Keratinocyte (primary cell): Measurements from ENCODE around the gene BPTF. TPM values are rescaled to one million over a fixed set of nuclear protein-coding genes. Genes with fewer than 3 reads are reported as not detected.

Experiments used
- DNase-seq: peaks from one replicate; pipeline ENCODE4 v3.0.0-alpha.2; 2011; ENCODE audit warnings: low read depth, missing footprints, low spot score
- FAIRE-seq: peaks from 2 replicates; lab custom pipeline; 2011; peaks lifted over from hg19 to GRCh38; lab: Jason Lieb, UNC
- H2AFZ ChIP-seq: 2 replicates; pipeline ENCODE4 v1.6.0; 2012; ENCODE audit warnings: low read length, control low read depth, inconsistent platforms; ENCODE audit not compliant: control insufficient read depth
- H3K27ac ChIP-seq: 2 replicates; pipeline ENCODE4 v1.5.1; 2011; ENCODE audit warnings: low read length; ENCODE audit not compliant: control insufficient read depth, insufficient read depth
- H3K27me3 ChIP-seq: 3 replicates; pipeline ENCODE4 v1.6.0; 2011; ENCODE audit warnings: low read length; ENCODE audit not compliant: control insufficient read depth, insufficient read depth; ENCODE audit errors: extremely low read depth
- H3K36me3 ChIP-seq, 2 experiments: 2 replicates in 1 of 2; 3 replicates in 1 of 2; pipeline ENCODE4 v1.5.1; 2011; ENCODE audit warnings: low read length in 2 of 2, mild to moderate bottlenecking in 1 of 2; ENCODE audit not compliant: control insufficient read depth in 2 of 2, insufficient read depth in 2 of 2; ENCODE audit errors: extremely low read depth in 1 of 2
- H3K4me1 ChIP-seq: 3 replicates; pipeline ENCODE4 v1.5.1; 2011; ENCODE audit warnings: low read length; ENCODE audit not compliant: control insufficient read depth, insufficient read depth; ENCODE audit errors: extremely low read depth
- H3K4me2 ChIP-seq: 3 replicates; pipeline ENCODE4 v1.6.0; 2011; ENCODE audit warnings: low read depth, low read length; ENCODE audit not compliant: control insufficient read depth, insufficient read depth; ENCODE audit errors: extremely low read depth
- H3K4me3 ChIP-seq, 3 experiments: fragments of 200-600 bp in 1 of 3; sonication (generic) in 1 of 3; 2 replicates in 2 of 3; 3 replicates in 1 of 3; pipeline ENCODE4 v1.5.1; 2011 to 2016; ENCODE audit warnings: low read length in 3 of 3, mild to moderate bottlenecking in 3 of 3, control low read depth in 2 of 3, inconsistent platforms in 1 of 3, low read depth in 1 of 3, mixed read lengths in 1 of 3, mixed run types in 1 of 3, moderate library complexity in 1 of 3; ENCODE audit not compliant: control insufficient read depth in 2 of 3, insufficient read depth in 2 of 3; ENCODE audit errors: extremely low read depth in 1 of 3
- H3K79me2 ChIP-seq: 2 replicates; pipeline ENCODE4 v1.6.0; 2012; ENCODE audit warnings: low read length; ENCODE audit not compliant: control insufficient read depth, insufficient read depth
- H3K9ac ChIP-seq: 3 replicates; pipeline ENCODE4 v1.6.0; 2011; ENCODE audit warnings: low read length; ENCODE audit not compliant: control insufficient read depth, insufficient read depth; ENCODE audit errors: extremely low read depth
- H3K9me1 ChIP-seq: 3 replicates; pipeline ENCODE4 v1.6.0; 2011; ENCODE audit warnings: low read length; ENCODE audit not compliant: control insufficient read depth, insufficient read depth; ENCODE audit errors: extremely low read depth
- H3K9me3 ChIP-seq: 2 replicates; pipeline ENCODE4 v1.5.1; 2012; ENCODE audit warnings: low read depth, low read length; ENCODE audit not compliant: control insufficient read depth
- H4K20me1 ChIP-seq: 3 replicates; pipeline ENCODE4 v1.6.0; 2011; ENCODE audit warnings: low read length; ENCODE audit not compliant: control insufficient read depth, insufficient read depth; ENCODE audit errors: extremely low read depth
- CTCF ChIP-seq, 3 experiments: IDR thresholded peaks in 1 of 3; conservative IDR thresholded peaks in 1 of 3; optimal IDR thresholded peaks in 1 of 3; 2 replicates in 2 of 3; 3 replicates in 1 of 3; pipeline versions ENCODE3 to v1.5.1; 2011; ENCODE audit warnings: low read length in 3 of 3, mild to moderate bottlenecking in 3 of 3, moderate library complexity in 2 of 3, control low read depth in 1 of 3, inconsistent platforms in 1 of 3; ENCODE audit not compliant: insufficient read depth in 2 of 3; ENCODE audit errors: extremely low read depth in 1 of 3
- EZH2 ChIP-seq: IDR thresholded peaks from one replicate; pipeline ENCODE4 v1.6.1; 2012; ENCODE audit warnings: inconsistent platforms, mild to moderate bottlenecking, low read length, moderate library complexity
- dilution Hi-C: fragments of 300-500 bp; cut with MboI; formaldehyde crosslinking; loops from one replicate; pipeline ENCODE4 v1.7.0; 2020; ENCODE audit warnings: low sequenced_read_pairs; ENCODE audit not compliant: extremely low pct_ligation_motif_present
- polyA plus RNA-seq, 5 experiments: library from polyadenylated mRNA; depleted of rRNA in 3 of 5; stranded (reverse) in 3 of 5; stranded (forward) in 1 of 5; unstranded in 1 of 5; fragments of >200 nt; gene quantifications; 1 replicate in 1 of 5; 2 replicates in 3 of 5; 3 replicates in 1 of 5; pipeline versions ENCODE4 v1.2.1 to v1.2.3, GENCODE V29; 2011 to 2012; ENCODE audit warnings: missing spikeins in 2 of 5, low read depth in 1 of 5, low replicate concordance in 1 of 5

Gene BPTF
- polyA plus RNA-seq, 1 donor (not counting 4 experiments of a cell fraction or from before 2014, with no cell fraction given): 28.3 TPM

GRCh38 chr17:68011199-68011665 lies 185.9 kb downstream of the BPTF start:
- no peak overlapping the region for H3K9ac ChIP-seq
- DNase-seq: no peak
- H3K9me3 ChIP-seq: no peaks in the 10 kb centered on the region
- TF ChIP-seq EZH2: no peak
- TF ChIP-seq CTCF (optimal IDR thresholded peaks at IDR 0.05 in 1 of 3, IDR thresholded peaks at IDR 0.05 in 1 of 3, conservative IDR thresholded peaks at IDR 0.05 in 1 of 3; ENCODE audit: extremely low read depth in 1 of 3, insufficient read depth in 2 of 3, low read length in 3 of 3): peak; percentile 69 to 86 (median 78)
- H3K9me1 ChIP-seq: no peaks in the 10 kb centered on the region
- no peak for FAIRE-seq
- H3K27me3 ChIP-seq: no peaks in the 10 kb centered on the region
- no peak overlapping the region for H3K27ac ChIP-seq
- dilution Hi-C loops: no loop called here
- H3K4me2 ChIP-seq: peak overlapping the region; percentile 25
- H4K20me1 ChIP-seq: no peaks in the 10 kb centered on the region
- H3K36me3 ChIP-seq: no peaks in the 10 kb centered on the region
- H3K79me2 ChIP-seq: no peaks in the 10 kb centered on the region
- no peaks in the 10 kb centered on the region for H3K4me1 ChIP-seq
- H2AFZ ChIP-seq: peak overlapping the region; percentile 17
- H3K4me3 ChIP-seq: no peak overlapping the region

- Histone ChIP-seq H3K9ac (no peak overlapping the region), H4K20me1 (no peaks in the 10 kb centered on the region), H3K4me3 (no peak overlapping the region), H3K4me1 (no peaks in the 10 kb centered on the region), H3K36me3 (no peaks in the 10 kb centered on the region), H3K9me3 (no peaks in the 10 kb centered on the region), H3K4me2 (no peak overlapping the region), H3K27me3 (no peaks in the 10 kb centered on the region), H3K79me2 (no peaks in the 10 kb centered on the region), H2AFZ (no peak overlapping the region), H3K9me1 (no peaks in the 10 kb centered on the region), H3K27ac (no peak overlapping the region)
- DNase-seq: no peak
- TF ChIP-seq EZH2 (no peak), CTCF (optimal IDR thresholded peaks at IDR 0.05 in 1 of 3, IDR thresholded peaks at IDR 0.05 in 1 of 3, conservative IDR thresholded peaks at IDR 0.05 in 1 of 3; ENCODE audit: extremely low read depth in 1 of 3, insufficient read depth in 2 of 3, low read length in 3 of 3) (no peak)
- dilution Hi-C loops: no loop called here
- FAIRE-seq: no peak
Observed at GRCh38 chr17:68013385-68013784, 188.1 kb downstream of the BPTF start.
